Activated gamma-delta T cell (primary cell): ENCODE data around the gene ABR.
A peak's percentile ranks its signal among the peaks of the same experiment; 100 is the strongest.

ENCODE experiments used
- DNase-seq: peaks from one replicate; lab custom pipeline; 2025; lab: John Stamatoyannopoulos, UW
- total RNA-seq, 2 donors: gene quantifications; one replicate each; lab custom pipeline; 2026; lab: John Stamatoyannopoulos, UW

Gene ABR
- 130 to 174 reads per million in 2 donors for total RNA-seq

DNA sequence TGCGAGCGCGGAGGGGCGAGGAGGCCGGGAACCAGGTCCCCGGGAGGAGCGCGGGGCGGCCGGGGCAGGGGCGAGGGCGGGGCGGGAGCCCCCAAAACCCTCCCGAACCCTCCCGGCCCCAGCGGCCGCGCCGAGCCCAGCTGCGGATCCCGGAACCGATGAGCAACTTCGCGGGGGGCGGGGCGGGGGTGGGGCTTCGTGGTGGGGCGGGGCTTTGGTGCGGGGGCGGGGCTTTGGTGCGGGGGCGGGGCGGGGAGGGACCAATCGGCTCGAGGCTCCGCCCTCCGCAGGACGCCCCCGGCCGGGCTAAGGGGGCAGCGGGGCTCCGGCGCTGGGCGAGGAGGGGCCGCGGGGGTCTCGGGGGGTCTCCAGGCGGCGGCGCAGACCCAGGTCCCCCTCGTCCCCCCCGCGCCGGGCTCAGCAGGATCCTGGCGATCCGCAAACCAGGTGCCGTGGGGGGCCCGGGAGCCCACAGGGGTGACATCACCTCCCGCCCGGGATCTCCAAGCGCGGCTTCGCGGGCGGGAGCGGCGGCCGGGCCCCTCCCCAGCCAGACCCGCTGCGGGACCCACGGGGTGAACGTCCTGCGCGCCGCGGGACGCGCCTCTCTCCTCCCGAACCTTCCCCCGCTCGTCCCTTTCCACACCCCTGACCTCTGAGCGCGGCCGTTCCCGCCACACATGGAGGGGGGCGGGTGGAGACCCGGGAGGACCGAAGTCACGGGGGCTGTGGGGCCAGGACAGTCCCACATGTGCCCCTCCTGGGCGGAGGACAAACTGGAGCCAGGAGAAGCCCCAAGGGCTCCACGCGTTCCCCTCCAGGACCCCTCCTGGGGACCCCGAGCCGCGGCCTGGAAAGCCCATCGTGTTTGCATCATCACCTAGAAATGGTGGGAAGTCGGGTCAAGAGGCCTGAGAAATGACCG is at the start of gene ABR:
TSS of gene ABR (minus strand) at position 164 of the 925 bp plus-strand sequence. CDS start 254 bp downstream, outside the sequence.
- peak; percentile 57 for DNase-seq

DNA sequence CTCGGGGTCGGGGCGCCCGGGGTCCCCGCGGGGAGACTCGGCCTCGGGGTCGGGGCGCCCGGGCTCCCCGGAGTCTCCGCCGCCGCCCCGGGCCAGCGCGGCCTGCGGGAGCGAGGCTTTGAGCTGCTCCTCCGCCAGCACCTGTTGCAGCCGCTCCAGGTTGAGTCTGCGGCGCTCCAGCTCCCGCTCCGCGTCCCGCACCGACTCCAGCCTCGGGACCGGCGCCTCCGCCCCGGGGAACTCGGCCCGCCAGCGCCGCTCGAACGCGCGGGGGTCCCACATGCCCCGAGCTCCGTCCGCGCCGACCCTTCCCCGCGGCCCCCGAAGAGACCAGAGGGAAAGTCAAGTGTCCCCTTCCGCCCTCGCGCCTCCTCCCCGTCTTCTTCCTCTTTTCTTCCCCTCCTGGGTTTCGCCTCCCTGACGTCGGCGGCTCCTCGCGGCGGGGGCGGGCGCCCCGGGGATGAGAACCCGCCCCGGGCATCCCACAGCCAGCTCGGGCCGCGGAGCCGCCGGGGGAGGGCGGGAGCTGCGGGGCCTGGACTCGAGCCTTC is 49.6 kb upstream of the ABR start:
- peak; percentile 37 for DNase-seq

DNA sequence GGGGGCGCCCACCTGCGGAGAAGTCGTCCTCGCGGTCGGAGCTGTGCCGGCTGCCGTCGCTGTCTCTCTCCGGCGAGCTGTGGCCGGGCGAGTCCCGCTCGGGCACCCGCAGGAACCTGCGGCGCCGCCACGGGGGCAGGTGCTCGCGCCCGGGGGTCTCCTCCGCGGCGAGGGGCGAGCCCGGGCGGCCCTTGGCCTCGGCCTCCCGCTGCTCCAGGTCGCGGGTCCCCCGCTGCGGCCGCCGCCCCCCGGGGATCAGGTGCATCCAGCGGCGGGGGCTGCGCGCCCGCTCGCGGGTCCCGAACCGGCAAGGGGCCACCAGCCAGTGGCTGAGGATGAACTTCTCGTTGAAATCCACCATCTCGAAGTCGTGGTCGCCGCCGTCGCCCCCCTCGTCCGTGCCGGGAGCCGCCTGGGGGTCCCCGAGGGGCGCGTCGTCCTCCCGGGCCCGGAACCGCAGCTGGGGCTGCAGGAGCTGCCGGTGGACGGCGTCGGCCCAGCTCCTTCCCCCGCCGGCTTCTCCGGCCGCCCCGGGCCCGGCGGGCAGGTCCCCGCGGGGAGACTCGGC is 49.1 kb upstream of the ABR start:
- no peak for DNase-seq

DNA sequence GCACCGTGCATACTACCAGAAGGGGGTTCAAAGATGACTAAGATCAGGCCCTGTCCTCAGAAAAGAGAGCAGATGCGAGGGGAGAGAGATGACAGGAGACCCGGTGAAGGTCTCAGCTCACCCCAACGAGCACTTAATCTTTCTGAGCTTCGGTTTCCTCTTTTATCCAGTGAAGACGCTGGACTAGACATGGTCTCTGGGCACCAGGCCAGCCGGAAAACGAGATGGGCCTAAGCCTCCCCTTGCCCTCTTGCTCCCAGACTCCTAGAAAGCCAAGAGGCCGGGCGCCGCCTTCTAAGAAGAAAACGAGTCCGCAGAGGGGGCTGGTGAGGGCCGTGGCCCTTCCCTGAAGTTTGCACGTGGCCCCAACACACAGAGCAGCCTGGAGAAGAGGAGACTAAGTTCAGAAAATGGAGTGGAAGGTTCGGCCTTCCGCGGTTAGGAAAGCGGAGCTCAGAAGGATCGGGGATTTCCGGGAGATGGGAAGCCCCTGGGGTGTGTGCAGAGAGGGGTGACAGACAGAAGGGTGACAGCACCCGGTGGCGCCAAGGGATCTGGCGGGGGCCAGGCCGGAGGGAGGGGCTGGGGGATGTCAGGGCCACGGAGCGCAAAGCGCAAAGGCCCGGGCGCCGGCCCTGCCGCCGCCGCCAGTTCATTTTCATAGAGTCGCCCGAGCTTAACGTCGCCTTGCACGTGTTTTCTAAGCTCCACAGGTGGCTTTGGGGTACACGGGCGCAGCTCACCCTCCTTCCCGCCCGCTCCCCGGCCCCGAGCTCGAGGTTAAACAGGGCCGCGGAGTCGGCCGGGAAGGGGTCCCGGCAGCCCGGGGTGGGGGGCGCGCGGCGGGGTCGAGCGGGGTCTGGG is 48.4 kb upstream of the ABR start:
- DNase-seq: peak; percentile 42

DNA sequence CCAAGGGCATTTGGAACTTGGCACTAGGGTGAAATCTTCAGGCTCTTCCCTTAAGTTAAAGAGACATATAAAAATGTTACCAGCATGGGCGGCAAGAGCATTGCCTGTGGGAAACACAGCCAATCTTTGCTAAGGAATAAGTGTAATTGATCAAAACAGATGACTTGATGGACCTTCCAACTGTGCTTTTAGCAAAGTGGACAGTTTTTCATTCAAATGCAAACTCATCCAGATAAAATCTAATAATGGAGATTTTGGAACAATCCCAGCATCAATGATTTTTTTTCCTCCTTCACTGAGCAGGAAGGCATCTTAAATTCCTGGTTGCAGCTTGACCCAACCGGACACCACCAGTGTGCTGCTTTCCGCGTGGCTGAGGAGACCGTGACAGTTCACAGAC is 47.6 kb upstream of the ABR start:
- DNase-seq: no peak

DNA sequence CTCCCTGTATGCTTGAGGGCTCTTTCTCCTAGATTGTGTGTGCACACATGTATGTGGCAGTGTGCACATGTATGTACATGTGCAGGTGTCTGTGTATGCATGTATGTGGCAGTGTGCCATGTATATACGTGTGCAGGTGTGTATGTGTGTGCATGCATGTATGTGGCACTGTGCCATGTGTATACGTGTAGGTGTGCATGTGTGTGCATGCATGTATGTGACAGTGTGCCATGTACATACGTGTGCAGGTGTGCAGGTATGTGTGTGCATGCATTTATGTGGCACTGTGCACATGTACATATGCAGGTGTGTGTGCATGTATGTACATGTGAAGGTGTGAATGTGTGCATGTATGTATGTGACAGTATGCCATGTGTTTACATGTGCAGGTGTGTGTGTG is 46.5 kb upstream of the ABR start:
- DNase-seq: no peak

DNA sequence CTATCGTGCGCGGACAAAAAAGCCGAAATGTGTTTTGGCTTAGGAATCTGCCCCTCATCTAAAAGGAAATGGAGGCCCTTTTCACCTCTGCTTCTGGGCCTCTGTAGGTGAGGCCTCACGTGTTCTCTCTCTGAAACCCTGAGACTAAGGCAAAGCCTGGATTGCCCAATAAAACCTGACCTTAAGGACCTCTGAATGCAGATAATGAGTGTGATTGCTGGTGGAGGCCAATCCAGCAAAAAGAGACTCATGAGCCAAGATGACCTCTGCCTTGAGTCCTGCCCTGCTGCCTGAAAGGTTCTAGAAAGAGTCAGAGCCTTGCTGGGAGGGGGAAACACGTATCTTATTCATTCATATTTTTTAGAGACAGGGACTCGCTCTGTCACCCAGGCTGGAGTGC is 44.5 kb upstream of the ABR start:
- DNase-seq: no peak

DNA sequence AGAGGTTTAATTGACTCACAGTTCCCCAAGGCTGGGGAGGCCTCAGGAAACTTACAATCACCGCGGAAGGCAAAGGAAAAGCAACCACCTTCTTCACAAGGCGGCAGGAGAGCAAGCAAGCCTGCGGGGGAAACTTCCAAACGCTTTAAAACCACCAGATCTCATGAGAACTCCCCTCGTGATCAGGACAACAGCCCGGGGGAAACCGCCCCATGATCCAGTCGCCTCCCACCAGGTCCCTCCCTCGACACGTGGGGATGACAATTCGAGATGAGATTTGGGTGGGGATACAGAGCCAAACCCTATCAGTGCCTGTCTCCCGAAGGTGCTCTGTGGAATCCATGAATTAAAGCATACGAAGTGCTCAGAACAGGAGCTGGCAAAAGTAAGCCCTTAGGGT is 43.9 kb upstream of the ABR start:
- no peak for DNase-seq

DNA sequence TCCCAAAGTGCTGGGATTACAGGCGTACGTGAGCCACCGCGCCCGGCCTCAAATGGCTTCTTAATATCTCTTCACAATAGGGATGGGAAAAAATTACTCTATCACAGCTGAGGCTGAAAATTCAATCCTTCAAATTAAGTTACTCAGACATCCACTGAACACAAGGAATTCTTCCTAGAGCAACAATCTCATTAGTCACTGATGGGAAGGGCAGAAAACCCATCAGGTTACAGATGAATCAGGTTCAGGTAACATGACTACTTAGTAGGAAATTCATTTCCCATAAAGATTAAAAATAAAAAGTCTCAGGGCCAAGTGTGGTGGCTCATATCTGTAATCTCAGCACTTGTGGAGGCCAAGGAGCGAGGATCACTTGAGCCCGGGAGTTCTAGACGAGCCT is 42.5 kb upstream of the ABR start:
- no peak for DNase-seq

DNA sequence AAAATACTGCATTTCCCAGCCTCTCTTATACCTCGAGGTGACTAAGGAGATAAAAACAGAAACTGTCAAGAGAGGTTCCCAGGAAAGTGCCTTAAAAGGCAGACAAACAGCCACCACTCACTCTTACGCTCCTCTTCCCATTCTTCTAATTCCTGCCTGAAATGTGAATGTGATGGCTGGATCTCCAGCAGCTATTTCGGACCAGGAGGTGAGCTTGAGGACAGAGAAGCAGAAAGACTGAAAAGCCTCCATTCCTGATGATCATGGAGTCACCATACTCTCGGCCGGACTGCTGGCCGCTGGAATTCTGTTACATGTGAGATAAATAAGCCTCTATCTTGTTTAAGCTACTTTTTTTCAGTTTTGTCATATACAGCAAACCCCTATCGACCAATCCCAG is 41.4 kb upstream of the ABR start:
- DNase-seq: no peak

DNA sequence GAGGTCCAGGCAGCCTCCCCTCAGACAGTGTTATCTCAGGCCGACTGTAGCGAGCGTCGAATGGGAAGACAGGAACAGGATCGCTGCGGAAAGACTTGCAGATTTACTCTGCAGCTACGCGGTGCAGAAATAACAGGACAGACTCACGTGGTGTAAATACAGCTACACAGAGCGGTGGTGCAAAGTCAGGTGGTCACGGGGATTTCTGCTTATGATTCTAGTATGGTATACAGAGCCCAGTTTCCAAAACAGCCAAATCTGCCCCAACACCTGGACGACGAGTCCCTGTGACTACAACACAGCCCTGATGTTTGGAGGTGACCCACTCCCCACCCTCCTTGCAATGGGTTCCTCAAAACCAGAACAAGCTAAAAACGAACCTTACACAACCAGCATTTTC is 40.6 kb upstream of the ABR start:
- no peak for DNase-seq

DNA sequence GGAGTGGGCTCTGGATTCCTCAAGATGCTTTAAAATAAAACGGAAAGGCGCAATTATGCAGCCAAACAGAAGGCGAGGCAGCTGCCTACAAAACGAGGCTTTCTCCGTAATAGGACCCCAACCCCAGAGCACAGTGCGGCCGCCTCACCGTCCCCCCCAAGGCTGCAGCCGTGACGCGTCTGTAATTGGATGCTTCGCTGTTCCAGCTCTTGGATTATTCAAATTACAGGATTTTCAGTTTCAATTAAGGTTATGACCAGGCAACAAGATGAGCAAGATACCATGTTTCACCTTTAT is 37.3 kb upstream of the ABR start:
- DNase-seq: no peak

DNA sequence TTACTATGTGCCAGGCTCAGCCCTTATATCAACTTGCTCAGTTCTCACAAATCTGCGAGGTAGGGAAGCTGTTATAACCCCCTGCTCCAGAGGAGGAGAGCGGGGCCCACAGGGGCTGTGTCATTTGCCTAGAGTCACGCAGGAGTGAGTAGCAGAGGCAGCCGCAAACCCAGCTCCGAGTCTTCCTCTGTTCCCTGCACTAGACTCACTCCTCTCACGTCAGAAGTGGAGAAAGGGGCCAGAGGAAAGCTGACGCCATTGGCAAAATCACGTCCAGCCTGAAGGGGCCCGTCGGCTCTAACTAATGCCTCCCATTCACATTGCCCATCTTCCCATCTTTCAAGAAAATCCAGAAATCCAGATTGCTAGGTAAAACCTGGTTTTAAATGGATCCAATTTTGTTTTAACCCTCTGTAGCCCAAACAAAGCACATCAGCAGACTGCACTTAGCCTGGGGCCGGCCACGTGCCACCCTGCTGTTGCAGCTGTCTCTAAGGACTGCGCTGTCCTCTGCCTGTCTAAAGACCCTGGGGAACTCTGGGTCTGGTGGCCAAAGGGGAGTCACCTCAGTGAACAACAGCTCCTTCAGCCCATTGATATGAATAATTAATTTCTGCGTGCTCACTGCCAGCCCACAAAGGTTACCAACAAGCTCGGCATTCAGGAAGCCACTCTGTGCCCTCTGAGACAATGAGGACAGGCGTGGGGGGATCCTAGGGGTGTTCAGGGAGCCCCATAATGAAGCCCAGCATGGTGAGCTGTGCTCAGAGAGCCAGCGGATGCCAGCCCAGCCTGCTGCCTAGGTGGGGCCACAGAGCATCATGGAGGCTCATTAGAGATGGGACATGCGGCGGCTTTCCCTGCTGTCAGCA is 36.7 kb upstream of the ABR start:
- DNase-seq: no peak

DNA sequence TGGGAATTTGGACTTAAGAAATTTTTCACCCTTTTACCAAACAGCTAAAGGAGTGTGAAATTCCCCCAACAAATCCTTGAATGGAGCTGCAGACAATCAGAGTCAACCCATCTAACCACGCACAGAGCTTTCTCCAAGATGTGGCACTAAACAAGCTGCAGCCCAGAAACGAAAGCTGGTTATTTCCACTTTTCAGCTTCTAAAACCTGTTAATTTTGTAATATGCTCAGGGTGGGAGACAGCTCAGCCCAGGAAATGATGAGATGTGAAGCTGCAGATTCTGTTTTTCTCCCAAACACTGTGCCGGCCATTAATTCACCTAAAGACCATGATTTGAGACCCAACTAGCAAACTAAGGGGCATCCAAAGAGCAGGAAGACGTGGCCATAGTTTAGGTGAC is 33.2 kb upstream of the ABR start:
- no peak for DNase-seq

DNA sequence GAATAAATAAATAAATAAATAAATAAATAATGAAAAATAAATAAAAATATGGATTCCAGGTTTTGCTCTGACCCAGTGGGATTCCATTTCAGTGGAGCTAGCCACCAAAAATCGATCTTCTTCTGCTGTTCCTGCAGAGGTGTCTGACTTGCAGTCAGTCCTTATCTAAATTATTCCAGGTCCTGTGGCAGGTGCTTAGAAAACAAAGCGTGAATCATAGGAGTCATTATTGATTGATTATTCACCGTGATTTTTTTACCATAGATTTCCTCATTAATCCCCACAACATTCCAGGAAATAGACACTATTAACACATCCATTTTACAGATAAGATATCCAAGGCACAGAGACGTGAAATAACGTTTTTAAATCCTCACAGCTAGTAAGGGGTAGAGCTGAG is 31.5 kb upstream of the ABR start:
- DNase-seq: no peak

DNA sequence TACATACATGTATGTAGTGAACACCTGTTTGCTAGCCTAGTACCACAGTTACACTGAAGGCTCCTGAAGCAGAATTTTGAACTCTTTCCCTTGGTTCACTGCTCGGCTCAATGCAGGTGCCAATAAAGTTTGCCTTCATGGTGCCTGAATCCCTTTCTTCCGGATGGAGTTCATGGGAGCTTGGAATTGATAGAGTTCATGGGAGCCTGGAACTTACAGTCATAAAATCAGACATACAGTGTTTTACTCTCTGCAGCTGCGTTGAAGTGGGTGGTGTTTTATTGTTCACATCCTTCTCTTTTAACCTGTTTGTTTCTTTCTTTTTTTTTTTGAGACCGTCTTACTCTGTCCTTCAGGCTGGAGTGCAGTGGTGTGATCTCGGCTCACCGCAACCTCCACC is 29.2 kb upstream of the ABR start:
- no peak for DNase-seq

DNA sequence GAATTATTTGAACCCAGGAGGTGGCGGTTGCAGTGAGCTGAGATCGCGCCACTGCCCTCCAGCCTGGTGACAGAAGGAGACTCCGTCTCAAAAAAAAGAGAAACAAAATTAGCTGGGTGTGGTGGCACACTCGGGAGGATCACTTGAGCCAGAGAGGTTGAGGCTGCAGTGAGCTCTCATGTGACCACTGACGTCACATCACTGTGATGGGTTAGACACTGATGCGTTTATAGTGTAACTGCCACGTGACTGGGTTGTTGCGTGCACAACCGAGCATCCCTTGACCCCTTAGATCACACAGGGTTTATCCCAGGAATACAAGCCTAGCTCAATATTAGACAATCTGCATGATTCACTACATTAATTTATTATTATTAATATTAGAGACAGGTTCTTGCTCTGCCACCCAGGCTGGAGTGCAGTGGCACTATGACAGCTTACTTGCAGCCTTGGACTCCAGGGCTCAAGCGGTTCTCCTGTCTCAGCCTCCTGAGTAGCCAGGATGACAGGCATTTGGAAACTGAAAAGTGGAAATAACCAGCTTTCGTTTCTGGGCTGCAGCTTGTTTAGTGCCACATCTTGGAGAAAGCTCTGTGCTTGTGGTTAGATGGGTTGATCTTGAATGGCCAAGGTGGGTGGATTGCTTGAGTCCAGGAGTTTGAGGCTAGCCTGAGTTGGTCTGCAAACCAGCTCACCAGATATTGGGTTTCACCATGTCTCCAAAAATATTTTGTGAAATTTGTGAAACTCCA is 26.4 kb upstream of the ABR start:
- DNase-seq: no peak

DNA sequence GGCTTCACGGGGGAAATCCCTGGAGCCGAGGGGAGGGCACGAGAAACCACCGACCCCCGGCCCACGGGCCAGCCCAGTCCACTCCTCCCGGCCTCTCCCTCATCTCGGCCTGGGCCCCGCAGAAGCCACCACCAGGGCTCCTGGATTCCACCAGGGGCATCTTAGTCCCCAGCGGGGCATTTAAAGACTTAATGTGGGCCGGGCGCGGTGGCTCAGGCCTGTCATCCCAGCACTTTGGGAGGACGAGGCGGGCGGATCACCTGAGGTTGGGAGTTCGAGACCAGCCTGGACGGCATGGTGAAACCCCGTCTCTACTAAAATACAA is 24.1 kb upstream of the ABR start:
- DNase-seq: peak; percentile 31

DNA sequence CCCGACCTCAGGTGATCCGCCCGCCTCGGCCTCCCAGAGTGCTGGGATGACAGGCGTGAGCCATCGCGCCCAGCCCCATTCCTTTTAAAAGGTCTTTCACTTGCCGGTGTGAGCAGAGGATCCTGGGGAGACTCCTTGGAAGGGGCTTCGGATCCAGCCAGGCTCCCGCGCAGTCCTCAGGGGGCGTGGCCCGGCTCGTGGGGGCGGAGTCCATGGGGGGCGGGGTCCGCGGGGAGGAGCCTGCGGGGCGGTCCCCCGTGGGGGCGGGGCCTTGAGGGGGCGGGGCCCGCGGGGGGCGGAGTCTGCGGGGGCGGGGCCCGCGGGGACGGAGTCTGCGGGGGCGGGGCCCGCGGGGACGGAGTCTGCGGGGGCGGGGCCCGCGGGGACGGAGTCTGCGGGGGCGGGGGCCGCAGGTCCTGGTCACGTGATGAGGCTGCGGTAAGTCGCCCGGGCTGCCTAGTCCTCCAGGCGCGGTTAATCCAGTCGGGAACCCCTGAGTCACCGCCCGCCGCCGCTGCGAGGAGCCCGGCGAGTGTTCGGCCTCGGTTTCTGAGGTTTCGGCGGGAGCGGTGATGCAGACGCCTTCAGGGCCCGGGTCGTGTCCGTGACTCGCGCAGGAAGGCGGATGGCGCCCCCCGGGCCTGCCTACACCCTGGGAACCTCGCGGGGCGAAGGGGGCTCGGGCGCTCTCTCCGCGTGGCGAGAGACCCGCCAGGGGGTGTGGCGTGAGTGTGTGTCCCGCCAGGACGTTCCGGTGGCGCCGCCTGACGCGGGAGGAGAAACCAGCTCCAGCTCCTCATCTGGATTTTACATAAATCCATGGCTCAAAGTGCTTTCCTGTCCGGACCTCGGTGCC is 23.6 kb upstream of the ABR start:
- peak; percentile 56 for DNase-seq

DNA sequence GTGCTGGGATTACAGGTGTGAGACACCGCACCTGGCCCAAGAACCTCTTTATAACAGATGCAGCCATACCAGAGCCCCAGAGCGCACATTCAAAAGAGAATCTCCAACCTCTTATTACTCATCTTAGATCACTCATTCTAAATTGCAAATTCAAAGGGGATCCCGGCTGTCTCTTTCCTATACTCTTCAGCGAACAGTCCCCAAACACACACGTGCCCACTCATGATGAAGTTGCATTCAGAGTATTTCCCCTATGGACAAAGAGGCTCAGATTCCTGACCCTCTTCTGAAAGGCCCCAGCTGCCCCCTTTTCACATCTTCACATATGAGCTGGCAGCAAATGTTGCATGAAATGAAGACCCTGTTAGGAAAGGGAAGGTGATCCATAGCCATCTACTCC is 22.5 kb upstream of the ABR start:
- no peak for DNase-seq
